ENCODE results near the gene COL17A1.

Gene COL17A1

DNA sequence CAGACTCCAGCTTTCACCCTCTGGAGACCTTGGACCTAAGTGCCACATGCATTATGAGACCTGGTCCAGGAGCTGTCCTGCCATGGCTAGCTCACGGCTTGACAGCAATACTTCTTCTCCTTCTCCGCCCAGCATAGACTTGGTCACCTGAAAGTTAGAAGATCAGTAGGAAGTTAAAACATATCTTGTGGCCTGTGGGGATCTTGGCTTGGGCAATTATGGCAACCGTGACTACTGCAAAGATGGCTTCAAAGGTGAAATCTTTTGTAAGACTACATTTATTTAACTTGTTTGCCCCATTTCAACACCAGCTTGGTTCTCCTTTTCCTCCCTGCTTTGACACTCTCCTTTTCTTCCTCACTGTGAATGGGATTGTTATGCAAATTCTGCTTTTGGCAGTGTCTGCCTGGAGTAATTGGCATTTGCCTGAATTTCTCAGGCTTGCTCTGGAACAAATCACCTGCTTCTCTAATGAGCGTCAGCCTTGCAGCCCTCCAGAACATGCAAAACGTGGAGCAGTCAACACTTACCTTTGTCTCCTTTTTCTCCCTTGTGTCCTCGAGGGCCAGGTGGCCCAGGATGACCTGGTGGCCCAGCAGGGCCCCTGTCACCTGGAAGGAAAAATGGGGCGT, 53.4 kb downstream of the COL17A1 start:
- DNase-seq (ENCODE audit: low spot score) = no peak

DNA sequence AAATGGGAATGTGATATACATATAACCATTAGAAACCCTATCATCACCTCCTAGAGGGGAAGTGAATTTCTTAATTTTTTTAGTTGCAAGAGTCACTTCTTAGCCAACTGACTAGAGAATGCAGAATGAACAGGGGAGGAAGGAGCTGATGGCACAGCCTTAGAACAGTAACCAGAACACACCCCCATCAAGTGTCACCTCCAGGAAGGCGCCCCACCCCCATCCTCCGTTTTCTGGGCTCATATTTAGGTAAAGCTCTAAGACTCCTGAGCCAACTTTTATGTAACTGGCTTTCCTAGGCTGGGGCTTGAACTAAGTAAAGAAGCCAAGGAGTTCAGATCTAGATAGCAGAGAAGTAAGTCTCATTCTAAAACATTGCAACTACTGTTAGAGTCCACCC, 54.0 kb downstream of the COL17A1 start:
- DNase-seq (ENCODE audit: low spot score) = no peak

DNA sequence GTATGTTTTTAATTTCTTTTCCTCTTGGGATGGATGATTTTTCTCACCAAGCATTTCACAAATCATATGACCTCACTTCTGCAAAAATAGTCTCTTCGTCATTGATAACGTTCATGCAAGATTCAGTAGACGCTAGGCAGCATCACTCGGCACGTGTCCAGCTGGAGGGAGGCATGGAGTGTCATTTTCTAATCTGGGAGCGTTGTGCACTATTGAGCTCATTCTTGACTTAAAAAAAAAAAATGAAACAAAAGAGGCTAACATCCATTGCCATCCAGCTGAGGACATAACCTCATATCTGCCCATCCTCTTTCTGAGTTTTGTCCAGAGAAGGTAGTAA, 56.2 kb downstream of the COL17A1 start:
- DNase-seq (ENCODE audit: low spot score) = no peak

DNA sequence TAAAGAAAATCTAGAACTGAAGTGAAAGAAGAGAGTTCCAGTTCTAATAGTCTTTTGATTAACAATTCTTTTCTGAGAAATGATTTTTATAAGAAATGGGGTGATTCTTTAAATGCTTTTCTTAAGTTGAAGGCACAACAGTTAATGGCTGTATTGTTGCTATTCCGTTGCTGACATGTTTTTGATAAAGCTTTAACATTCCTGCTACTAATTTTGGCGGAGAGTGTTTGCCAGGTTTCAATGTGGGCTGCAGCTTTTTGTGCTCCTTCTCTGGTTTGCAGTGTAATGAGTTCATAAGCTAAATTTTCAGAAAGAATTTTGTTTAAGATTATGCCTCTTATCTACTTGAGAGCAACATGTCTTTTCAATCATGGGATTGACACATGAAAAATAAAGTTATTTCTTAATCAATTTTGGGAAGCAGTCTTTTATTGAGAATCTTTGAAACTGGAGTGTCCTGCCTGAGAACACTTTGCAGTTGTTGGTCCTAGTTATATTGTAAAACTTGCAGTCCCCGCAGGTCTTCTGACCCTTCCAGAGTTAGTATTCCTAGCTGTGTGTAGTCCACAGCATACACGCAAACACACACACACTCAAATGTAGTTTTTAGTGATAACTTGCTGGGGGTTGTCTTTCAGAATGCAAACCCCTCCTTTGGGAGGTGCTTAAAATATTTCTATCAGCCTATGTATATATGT, 56.7 kb downstream of the COL17A1 start:
- DNase-seq (ENCODE audit: low spot score) = no peak

DNA sequence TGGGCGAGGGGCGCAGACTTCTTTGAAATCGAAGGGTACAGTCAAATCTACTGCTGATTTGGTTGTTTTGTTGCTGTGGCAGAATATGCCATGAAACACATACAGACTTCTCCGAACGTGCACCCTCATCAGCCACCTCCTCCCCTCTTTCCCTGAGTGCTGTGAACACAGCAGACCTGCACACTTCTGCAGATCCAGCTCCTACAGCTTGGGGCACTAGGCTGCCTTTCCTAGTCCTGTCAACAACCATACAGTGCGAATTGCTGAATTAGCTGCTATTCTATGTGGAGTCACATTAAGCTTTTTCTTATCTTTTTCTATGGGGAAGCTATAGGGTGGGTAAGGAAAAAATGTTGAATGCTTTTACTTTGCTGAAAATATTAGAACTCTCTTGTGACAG, 57.5 kb downstream of the COL17A1 start:
- no peak for DNase-seq (ENCODE audit: low spot score)

DNA sequence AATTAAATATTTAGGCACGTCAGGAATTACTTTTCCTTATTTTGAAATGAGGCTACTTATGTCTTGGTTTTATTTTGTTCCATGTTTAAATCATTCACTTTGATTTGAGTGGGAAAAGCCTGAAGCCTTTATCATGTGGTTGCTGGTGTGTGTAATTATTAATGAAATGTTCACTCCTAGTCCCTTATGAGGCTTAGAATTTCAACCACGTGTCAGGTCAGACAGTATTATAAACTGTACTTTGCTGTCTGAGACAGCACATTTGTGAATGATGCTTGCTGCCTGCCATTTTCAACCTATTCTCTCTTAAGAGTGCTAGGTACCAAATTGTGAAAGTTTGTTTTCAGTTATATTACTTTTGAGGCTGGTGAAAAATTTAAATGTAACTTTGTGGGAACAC, 58.9 kb downstream of the COL17A1 start:
- no peak for DNase-seq (ENCODE audit: low spot score)

DNA sequence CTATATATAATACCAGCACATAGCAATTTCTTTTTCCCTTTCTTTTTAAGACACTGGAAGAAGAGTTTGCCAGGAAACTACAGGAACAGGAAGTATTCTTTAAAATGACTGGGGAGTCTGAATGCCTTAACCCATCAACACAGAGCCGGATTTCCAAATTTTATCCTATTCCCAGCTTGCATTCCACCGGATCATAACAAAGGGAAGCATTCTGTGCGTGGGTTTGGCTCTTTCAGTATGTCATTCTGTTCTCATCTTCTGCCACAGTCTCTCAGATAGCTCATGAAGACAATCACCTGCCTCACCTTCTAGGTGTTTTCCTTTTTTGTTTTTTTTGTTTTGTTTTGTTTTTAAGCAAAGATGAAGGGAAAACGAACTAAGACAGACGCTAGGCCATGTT, 60.2 kb downstream of the COL17A1 start:
- no peak for DNase-seq (ENCODE audit: low spot score)

DNA sequence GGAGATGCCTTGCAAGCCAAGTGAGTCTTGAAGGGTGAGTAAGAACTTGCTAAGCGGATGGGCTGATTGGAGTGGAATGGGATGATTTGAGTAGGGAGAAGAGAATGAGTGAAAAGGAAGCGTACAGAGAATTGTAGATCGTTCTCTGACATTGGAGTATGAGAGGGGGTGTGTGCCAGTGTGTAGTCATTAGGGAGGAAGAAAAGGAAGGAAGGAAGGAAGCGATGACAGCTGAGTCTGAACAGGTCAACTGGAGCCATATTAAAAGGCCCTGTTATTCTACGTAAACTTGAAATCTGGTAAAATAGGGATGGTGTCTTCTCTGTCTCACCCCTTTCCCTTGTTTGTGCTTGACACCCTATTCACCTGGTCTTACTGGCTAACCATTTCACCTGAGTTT, 63.7 kb downstream of the COL17A1 start:
- no peak for DNase-seq (ENCODE audit: low spot score)

DNA sequence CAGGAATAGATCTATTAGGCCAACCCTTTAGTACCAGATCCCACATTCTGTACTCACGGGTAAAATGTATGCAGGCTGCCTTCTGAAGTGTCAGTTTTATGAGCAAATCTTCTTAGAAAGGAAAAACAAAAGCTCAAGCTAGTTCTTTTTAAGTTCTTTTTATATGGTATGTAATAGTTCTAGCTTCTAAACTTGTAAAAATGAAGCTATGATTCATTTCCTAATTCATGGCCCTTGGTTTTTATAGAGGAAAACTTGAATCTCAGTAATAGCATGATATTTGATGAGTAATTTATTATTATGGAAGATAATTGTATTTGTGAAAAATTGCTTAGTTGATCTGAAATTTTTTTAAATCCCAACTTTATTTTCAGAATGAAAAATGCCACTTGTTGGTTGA, 64.4 kb downstream of the COL17A1 start:
- no peak for DNase-seq (ENCODE audit: low spot score)

DNA sequence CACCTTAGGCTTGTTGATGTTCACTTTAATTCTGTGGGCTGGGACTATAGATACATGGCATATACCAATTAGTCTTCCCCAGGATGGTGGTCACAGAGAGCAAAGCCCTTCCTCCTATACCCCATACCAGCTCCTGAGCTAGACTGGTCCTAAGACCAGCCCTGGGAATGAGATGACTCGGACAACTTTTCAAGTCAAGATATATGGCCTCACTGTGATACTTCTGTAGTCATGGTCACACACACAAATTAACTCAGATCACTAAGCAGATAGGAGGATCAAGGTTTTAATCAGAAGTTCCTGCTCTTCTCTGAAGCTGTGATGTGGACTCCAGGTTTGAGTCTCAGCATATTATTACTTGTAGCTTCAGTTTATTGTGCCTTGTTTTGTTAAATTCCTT, 65.7 kb downstream of the COL17A1 start:
- no peak for DNase-seq (ENCODE audit: low spot score)

DNA sequence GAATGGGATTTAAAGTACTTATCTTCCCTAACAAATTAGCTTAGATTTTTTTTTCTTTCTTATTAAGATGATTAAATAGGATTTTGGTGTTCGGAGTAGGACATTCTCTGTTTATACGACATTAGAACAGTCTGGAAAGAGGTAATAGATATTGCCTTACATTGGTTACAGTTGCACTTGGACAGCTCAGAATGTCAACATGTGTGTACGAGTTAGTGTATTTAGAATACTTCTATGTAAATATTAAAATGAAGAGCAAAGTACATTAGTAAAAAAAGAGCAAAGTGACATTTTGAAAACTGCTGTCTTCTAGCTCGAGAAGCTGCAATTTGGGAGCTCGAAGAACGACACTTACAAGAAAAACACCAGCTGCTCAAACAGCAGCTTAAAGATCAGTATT, 67.2 kb downstream of the COL17A1 start:
- no peak for DNase-seq (ENCODE audit: low spot score)

DNA sequence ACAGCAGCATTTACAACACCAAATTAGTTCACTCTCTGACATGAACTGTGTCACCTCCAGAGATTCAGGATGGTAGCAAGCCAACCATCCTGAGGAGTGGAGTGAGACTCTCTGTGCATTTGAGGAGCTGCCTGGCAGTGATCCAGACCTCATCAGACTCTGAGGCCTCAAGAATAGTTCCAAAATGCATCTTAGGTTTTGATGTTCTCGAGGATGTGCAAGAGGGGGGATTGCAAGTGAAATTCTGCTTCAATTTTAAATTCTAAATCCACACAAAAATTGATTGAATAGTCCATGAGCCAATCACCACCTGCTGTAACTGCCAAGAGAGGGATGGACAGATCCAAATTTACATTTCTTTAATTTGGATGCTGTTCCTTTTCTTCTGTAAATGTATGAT, 69.0 kb downstream of the COL17A1 start:
- DNase-seq (ENCODE audit: low spot score) = no peak

DNA sequence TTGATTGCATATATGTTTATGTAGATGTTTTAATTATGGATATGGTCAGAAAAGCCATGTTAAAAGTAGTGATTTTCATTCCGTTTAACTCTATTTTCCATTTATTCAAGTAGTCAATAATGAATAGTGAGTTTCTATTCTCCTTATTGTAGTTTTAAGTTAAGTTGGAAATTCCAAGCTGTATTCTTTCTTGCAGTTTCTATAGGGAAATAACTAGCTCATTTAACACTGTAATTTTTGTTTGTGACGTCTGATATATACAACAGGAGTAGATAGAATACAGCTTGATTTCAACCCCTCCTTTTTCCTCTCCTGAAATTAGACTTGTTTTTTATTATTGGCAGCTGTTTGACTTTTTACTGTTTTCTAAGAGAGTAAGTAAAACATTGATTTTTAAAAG, 71.5 kb downstream of the COL17A1 start:
- no peak for DNase-seq (ENCODE audit: low spot score)

DNA sequence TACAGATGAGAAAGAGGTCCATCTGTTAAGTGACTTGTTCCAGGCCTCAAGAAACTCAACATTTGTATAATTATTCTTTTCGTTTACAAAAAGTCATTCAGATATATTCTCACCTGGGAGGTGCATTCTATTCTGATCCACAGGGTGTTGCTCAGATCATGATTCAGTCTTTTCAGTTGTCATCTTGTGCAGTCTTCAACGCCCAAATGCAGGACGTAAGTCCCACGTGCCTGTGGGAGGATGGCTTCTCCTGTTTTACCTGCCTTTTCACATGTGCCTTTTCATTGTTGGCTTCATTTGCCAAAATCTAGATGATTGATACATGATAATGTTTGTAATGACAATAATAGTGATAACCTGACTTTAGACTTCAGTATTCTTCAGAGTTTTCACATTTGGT, 72.2 kb downstream of the COL17A1 start:
- DNase-seq (ENCODE audit: low spot score) = no peak

DNA sequence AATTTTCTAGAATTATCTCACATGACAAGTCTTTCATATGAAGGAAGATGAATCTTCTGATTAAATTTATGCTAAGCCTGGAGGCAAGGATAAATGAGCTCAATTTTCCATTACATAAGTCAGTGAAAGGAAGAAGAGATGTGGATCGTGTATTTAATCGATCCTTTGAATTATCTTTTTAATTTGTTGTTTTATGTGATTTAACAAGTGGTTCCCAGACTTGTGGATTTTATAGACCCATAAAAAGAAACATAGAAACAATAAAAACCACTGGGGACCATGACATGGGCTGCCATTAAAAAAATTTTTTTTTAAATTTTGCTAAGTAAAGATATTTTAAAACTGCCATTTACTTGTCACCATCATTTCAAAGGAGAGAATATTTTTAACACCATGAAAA, 73.8 kb downstream of the COL17A1 start:
- no peak for DNase-seq (ENCODE audit: low spot score)

DNA sequence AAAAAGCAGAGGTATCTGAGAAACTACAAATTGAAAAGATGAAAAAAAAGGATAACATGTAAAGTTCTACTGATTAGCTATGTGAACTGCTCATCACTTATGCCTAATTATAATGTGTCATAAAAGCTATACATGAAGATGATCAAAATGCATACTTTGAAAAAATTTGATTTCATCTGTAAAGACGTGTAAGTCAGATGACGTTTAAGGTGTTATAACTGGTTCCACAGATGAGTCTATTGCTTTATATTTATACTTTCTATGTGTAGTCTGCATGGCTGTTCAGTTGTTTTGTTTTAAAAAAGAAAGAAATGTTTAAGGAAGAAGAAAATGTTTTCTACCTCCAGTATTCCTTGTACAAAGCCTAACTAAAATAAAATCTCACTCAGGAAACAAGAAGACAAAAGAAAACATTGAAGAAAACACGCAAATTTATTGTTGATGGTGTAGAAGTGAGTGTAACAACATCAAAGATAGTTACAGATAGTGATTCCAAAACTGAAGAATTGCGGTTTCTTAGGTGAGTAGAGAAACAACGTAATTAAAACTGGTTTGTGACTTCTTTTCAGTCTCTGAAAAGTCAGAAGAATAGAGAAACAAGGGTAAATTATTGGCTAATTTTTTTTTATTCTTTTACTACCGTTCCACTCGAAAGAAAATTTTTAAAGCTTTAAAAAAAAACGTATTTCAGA, 80.4 kb downstream of the COL17A1 start:
- DNase-seq (ENCODE audit: low spot score) = no peak

DNA sequence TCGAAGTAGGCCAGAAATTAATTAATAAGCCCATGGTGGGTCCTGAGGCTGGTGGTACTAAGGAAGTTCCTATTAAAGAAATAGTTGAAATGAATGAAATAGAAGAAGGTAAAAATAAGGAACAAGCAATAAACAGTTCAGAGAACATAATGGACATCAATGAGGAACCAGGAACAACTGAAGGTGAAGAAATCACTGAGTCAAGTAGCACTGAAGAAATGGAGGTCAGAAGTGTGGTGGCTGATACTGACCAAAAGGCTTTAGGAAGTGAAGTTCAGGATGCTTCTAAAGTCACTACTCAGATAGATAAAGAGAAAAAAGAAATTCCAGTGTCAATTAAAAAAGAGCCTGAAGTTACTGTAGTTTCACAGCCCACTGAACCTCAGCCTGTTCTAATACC, 82.8 kb downstream of the COL17A1 start:
- DNase-seq (ENCODE audit: low spot score) = no peak

DNA sequence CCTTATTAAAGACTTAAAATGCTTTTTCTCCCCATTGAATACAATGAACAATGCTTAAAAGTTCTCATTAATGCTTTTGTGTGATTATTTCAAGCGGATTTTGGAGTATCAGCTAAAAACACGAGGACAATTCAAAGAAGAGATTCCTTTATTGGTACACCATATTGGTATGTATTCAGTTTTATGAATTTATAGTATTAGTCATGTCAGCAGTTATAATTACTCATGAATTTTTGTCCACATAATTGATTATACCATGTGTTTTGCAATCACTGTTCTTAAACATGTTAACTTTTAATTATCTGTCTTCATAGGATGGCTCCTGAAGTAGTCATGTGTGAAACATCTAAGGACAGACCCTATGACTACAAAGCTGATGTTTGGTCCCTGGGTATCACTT, 86.9 kb downstream of the COL17A1 start:
- DNase-seq (ENCODE audit: low spot score) = no peak

DNA sequence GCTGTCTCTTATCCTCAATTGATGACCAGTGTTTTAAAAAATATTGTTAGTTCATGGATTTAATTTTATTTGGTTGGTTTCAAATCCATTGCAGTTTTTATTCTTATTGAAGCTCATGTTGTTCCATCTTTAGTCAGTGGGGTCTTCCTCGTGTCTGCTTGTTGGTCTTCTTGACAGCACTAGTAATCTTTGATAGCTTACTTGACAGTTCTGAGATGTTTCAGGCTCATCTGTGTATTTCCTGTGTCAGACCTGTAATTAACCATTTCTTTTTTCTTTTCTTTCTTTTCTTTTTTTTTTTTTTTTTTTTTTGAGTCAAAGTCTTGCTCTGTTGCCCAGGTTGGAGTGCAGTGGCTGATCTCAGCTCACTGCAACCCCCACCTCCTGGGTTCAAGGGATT, 90.5 kb downstream of the COL17A1 start:
- no peak for DNase-seq (ENCODE audit: low spot score)

DNA sequence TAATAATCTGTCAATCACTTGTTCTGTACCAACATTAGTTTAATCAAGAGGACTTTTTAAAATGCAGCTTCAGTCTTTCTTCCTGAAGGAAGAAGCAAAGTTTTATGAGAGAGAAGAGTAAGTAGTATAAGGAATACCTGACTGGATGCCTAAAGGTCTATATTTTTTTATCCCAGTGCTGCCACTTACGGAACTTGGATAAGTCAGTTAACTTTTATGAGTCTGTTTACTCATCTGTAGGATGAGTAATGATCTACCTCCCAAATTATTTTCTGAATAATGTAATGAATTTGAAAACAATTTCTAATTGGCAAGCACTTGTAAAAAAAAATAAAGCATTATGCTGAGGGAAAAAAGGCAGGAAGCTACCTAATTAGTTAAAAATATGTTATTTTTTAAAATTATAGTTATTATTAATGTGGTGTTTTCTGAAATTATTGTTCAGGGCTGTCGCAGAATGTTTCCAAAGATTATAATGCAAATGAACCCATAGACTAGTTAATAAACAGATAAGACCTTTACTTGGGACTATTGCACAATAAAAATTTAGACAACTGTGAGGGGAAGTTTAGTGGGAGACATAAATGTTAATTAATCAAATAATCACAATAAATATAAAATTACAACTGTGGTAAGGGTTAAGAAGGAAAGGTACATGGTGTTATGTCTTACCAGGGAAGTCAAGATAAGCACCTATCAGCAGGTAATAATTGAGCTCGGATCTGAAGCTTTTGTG, 94.1 kb downstream of the COL17A1 start:
- DNase-seq (ENCODE audit: low spot score) = no peak

DNA sequence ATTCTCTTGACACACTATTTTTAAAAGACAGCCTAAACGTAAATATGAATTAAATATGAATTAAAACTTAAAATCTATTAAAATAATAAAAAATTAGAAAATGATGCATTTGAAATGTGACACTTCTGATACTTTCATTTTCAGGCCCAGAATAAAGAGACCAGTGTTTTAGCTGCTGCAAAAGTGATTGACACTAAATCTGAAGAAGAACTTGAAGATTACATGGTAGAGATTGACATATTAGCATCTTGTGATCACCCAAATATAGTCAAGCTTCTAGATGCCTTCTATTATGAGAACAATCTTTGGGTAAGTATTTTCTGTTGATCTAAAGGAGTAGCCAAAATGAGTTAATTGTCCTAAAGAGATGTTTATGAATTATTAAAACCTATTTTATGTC, 95.1 kb downstream of the COL17A1 start:
- no peak for DNase-seq (ENCODE audit: low spot score)

DNA sequence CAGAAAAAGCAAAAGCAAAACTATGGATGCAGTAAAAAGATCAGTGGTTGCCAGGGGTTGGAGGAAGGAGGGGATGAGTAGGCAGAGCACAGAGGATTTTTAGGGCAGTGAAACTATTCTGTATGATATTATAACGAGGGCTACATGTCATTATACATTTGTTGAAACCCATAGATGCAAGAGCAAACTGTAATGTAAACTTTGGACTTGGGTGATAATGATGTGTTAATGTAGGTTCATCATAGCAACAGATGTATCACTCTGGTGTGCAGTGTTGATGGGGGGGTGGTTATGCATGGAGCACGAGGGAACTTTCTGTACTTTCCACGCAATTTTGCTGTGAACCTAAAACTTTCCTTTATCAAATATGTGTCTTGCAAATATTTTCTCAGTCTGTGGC, 95.6 kb downstream of the COL17A1 start:
- no peak for DNase-seq (ENCODE audit: low spot score)

DNA sequence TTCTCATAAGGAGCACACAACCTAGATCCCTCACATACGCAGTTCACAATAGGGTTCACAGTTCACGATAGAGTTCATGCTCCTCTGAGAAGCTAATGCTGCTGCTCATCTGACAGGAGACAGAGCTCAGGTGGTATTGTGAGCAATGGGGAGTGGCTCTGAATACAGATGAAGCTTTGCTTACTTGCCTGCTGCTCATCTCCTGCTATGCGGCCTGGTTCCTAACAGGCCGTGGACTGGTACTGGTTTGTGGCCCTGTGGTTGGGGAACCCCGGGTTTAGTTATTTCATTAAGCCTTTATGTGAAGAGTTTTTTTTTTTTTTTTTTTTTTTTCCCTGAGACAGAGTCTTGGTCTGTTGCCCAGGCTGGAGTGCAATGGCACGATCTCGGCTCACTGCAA, 99.3 kb downstream of the COL17A1 start:
- DNase-seq (ENCODE audit: low spot score) = no peak

Data from LoVo (cell line).